ENCODE measurements around the gene PPARG.

PPARG gene

GRCh38 chr3:12328837-12329462 lies 40.1 kb downstream of the PPARG start:
- DNase-seq (ENCODE audit: low read depth), result no peak
- H3K4me3 ChIP-seq (ENCODE audit: control insufficient read depth, low read depth, low read length), result no peak overlapping the region
- TF ChIP-seq CTCF (conservative IDR thresholded peaks at IDR 0.05; ENCODE audit: control insufficient read depth, insufficient read depth, low read depth, low read length), result no peak

GRCh38 chr3:12334786-12335185 lies 45.9 kb downstream of the PPARG start:
- no peak for TF ChIP-seq CTCF (conservative IDR thresholded peaks at IDR 0.05; ENCODE audit: control insufficient read depth, insufficient read depth, low read depth, low read length)
- peak; percentile 48 for DNase-seq (ENCODE audit: low read depth)
- no peak overlapping the region for H3K4me3 ChIP-seq (ENCODE audit: control insufficient read depth, low read depth, low read length)

GRCh38 chr3:12335421-12335820 lies 46.6 kb downstream of the PPARG start:
- TF ChIP-seq CTCF (conservative IDR thresholded peaks at IDR 0.05; ENCODE audit: control insufficient read depth, insufficient read depth, low read depth, low read length), result no peak
- H3K4me3 ChIP-seq (ENCODE audit: control insufficient read depth, low read depth, low read length), result no peak overlapping the region
- no peak for DNase-seq (ENCODE audit: low read depth)

GRCh38 chr3:12336099-12336498 lies 47.2 kb downstream of the PPARG start:
- DNase-seq (ENCODE audit: low read depth), result no peak
- no peak for TF ChIP-seq CTCF (conservative IDR thresholded peaks at IDR 0.05; ENCODE audit: control insufficient read depth, insufficient read depth, low read depth, low read length)
- H3K4me3 ChIP-seq (ENCODE audit: control insufficient read depth, low read depth, low read length), result no peak overlapping the region

- no peak for DNase-seq (ENCODE audit: low read depth)
- no peak for TF ChIP-seq CTCF (conservative IDR thresholded peaks at IDR 0.05; ENCODE audit: control insufficient read depth, insufficient read depth, low read depth, low read length)
- no peak overlapping the region for H3K4me3 ChIP-seq (ENCODE audit: control insufficient read depth, low read depth, low read length)
Observed at GRCh38 chr3:12338595-12339546, 50.0 kb downstream of the PPARG start.

- no peak for TF ChIP-seq CTCF (conservative IDR thresholded peaks at IDR 0.05; ENCODE audit: control insufficient read depth, insufficient read depth, low read depth, low read length)
- H3K4me3 ChIP-seq (ENCODE audit: control insufficient read depth, low read depth, low read length), result no peak overlapping the region
- DNase-seq (ENCODE audit: low read depth), result no peak
Observed at GRCh38 chr3:12339701-12340480, 51.0 kb downstream of the PPARG start.
